ENCODE measurements around the gene TTC29.

GRCh38 chr4:146762016-146762415, 183.6 kb downstream of the TTC29 start:
- TF ChIP-seq ZC3H11A (IDR thresholded peaks at IDR 0.05) (no peak), NPAS2 (CRISPR knock-in tag; IDR thresholded peaks at IDR 0.05; ENCODE audit: borderline replicate concordance) (no peak), CTCF (IDR thresholded peaks at IDR 0.05) (no peak), EP300 (IDR thresholded peaks at IDR 0.05) (no peak), BHLHE40 (IDR thresholded peaks at IDR 0.05; ENCODE audit: low read depth, low read length) (no peak), TP53 (CRISPR knock-in tag; IDR thresholded peaks at IDR 0.05) (no peak), POLR2A (IDR thresholded peaks at IDR 0.05; ENCODE audit: low read length) (no peak)
